HG03039 (cell line): ENCODE results near the gene CNTNAP2.

Source experiments
- ATAC-seq: cut with Tn5 transposase; IDR thresholded peaks from one replicate; pipeline ENCODE4 v1.9.1; 2021; ENCODE audit warnings: mild to moderate bottlenecking, moderate library complexity; ENCODE audit not compliant: unreplicated experiment

Gene CNTNAP2

GRCh38 chr7:148108381-148108780 lies 1991.8 kb downstream of the CNTNAP2 start:
- no peak for ATAC-seq

DNA sequence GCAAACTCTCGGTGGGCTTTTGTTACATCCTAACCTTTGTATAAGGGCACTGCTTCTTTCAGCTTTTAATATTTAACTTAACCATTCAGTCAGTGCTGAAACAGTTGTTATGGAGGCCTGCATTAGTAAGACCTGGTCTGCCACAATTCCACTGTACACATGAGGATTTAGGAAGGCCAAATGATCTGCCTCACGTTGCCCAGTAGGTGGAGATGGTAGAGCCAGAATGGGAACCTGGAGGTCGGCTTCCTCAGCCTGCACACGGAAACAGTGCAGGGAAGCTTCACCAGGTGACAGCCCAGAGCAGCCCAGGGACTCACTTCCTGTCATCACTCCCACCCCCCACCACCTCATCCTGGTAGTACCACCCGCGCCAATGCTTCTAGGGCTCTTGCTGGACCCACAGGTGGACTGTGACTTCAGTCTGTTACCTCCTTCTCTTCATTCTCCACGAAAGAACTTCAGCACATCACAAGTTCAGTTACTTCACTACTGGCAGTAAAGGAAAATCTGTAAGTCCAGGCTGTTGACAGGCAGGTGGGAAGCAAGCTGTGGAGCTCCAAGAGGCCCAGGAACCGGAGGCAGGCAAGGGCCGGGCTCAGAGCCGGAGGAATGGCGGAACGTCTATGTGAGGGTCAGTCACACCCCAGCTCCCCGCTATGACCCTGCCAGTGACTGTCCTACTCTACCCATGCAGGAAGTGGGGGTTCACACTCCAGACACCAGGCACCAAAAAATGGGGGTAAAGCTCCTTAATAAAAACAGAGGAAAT lies 1993.7 kb downstream of the CNTNAP2 start:
- ATAC-seq: no peak

GRCh38 chr7:148114804-148115203 lies 1998.2 kb downstream of the CNTNAP2 start:
- no peak for ATAC-seq

DNA sequence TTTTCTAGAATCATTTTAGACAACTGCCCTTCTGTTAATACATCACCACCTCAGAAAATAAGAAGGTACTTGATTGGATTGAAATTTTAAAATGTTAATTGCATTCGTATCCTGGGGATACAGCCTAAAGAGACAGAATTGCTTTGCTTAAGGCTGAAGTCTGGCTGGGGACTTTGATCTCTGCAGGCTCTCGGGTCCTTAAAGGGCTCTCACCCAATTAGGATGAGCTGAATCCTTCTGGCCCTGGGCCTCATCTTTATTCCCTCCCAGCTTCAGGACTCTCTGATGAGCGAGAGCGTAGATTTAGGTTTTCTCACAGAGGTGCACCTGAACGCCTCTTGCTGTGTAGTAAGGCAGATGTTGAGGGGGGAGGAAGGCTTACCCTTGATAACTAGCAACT lies 1998.7 kb downstream of the CNTNAP2 start:
- no peak for ATAC-seq

DNA sequence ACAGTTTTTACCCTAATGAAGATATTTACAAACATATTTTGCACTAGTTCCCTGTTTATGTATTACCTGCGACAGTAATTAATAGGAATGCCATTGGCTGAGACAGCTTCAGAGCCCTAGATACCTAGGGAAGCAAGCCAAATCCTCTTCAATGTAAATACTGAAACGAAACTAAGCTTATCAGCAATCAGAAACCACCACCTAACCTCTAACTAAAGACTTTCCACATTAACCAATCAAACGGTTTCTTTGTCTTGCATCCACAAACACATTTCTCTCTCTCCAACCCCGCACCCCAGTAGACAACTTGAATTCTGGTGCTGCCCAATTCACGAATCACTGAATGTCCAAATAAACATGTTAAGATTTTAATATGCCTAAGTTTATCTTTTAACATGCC lies 1999.6 kb downstream of the CNTNAP2 start:
- no peak for ATAC-seq

DNA sequence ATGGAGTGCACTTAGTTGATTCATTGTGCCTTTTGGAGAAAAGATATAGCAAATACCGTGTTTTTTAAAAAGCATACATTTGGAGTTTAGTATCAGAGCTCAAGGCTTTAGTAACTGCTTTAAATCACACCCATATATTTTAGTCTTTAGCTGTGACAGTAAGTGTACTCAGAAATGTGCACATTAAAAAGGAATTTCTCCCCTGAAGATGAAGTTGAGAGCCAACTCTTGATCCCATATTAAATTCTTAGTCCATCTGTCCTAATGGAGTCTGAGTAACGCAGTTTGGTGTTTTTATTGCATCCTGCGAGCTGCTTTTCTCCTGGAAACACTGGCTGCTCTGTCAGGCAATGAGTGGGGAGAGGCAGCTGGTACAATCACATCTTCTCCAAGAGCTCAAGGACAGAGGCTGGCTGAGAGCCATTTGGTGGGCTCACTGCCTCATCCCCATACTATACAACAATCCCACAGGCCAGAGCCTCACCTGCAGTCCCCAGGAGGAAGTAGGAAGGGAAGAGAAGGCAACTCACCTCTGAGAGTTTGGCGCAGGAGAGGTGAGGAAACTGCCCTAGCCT lies 2000.3 kb downstream of the CNTNAP2 start:
- no peak for ATAC-seq

GRCh38 chr7:148118371-148118770 lies 2001.8 kb downstream of the CNTNAP2 start:
- no peak for ATAC-seq

DNA sequence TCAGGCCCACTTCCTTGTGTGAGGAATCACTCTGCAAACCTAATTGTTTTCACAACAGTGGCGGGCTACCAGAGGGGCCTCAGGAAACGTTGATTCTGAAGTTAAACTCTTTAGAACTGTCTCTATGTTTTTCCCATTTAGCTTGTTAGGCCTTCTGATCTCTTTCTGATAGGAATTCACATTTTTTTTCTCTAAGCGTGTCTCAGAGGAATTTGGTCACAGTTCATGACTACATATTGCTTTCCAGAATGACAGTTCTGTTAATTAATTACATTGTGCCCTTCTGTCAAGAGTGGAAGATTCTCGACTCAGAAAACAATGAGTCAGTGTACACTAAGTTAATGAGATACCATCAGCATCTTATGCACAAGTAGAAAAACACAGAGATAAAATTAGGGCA lies 2004.8 kb downstream of the CNTNAP2 start:
- ATAC-seq: no peak

- no peak for ATAC-seq
Measured at GRCh38 chr7:148121847-148122246, 2005.2 kb downstream of the CNTNAP2 start.

GRCh38 chr7:148124477-148124876 lies 2007.9 kb downstream of the CNTNAP2 start:
- no peak for ATAC-seq

DNA sequence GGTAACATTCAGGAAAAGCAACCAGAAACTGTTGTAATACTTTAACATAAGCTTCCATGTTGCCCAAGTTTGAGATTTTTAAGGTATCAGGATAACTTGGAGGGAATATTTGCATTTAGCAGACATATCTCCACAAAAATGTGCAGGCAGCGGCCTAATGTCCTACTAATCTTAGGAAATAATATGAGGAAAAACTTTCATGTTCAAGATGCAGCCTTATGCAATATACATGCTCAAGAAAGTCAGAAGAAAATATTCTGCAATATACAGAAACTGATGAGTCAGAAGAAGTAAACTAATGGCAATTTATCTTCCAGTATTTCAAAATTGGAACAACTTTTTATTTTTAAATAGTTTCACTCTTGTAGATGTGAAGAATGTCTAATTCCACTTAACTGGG lies 2010.8 kb downstream of the CNTNAP2 start:
- ATAC-seq: no peak

DNA sequence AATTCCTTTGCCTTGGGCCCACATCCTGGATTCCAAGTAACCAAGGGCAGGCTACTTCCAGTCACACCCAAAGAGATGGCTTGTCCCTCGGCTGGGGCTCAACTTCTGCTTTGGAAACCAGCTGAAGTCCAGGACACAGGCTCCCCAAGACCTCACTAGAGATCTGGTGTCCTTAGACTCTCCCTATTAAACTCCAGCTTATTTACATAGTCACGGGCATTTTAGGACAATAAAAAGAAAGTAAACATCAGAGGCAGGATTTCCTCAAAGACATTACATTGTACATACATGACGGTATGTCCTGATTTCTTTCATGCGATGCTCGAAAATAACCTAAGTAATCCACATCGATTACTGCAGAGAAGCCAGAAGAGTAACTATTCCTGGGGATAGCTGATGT lies 2012.4 kb downstream of the CNTNAP2 start:
- no peak for ATAC-seq

DNA sequence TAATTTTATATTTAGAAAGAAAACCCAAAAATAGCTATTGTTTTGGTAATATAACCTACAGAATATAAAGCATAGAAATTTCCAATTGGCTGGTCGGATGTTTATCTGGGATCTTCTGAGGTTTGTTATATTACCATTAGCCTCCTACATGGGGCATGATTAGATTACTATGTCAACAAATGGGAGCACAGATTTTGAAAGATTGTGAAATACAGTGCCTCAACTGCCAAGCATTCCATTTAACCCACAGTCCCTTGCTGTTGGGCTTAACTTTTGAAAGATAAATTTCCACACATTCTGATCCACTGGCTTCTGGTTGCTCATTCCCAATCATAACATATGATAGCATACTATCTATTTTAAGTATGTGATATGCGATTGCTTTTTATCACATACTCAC lies 2018.5 kb downstream of the CNTNAP2 start:
- ATAC-seq: no peak

DNA sequence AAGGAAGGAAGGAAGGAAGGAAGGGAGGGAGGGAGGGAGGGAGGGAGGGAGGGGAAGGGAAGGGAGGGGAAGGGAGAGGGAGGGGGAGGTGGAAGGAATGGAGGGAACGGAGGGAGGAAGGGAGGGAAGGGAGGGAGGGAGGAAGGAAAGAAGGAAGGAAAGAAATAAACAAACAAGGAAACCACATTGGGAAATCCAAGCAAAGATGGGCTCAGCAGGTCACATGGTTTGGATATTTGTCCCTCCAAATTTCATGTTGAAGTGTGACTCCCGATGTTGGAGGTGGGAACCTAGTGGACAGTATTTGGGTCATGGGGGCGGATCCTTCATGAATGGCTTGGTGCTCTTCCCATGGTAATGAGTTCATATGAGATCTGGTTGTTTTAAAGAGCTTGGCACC lies 2019.4 kb downstream of the CNTNAP2 start:
- ATAC-seq: no peak

DNA sequence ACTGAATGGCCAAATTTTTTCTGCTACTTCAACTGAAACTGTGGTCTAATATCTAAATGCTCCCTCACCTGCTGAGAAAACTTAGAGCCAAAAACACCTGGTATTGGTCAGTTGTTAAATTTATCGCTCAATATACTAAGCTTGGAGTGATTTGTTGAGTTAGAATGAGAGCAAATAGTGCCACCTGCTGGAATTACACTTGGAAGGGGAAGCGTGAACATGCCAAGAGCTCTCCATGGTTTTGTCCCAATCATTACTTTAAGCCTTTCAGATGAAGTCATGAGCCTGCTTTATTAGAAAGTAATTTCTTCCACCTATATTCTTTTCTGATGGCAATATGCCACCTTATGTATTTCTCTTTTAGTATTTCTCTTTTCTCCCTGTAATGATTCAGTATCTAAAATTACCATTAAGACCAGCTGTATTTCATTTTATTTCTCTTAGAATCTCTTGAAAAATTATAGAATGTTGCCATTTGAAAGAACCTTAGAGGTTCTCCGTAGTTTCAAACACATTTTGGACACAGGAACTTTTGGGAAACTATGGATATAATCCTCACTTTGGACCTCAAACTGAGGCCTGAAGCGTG lies 2026.2 kb downstream of the CNTNAP2 start:
- ATAC-seq: no peak

DNA sequence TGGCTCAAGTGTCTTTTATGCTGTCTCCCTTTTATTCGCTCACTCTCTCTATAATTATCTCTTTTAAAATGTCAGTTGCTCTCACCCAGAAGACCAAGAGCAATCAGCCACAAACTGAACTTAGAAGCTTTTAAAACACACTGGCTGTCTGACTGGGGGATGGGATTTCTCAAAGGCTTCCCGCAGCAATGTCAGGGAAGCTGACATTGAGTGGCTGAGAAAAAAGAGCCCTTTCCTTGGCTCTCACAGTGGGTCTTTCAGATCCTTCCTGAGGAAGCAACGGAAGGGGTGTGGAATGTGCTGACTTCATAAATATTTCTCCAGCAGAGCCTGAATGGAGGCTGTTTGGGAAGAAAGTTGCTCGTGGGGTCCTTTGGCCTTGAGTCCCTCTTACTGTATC lies 2028.2 kb downstream of the CNTNAP2 start:
- ATAC-seq: no peak

GRCh38 chr7:148146346-148146745 lies 2029.7 kb downstream of the CNTNAP2 start:
- ATAC-seq: no peak

- no peak for ATAC-seq
Measured at GRCh38 chr7:148147438-148147837, 2030.8 kb downstream of the CNTNAP2 start.

- ATAC-seq: no peak
Measured at GRCh38 chr7:148148456-148148855, 2031.9 kb downstream of the CNTNAP2 start.

DNA sequence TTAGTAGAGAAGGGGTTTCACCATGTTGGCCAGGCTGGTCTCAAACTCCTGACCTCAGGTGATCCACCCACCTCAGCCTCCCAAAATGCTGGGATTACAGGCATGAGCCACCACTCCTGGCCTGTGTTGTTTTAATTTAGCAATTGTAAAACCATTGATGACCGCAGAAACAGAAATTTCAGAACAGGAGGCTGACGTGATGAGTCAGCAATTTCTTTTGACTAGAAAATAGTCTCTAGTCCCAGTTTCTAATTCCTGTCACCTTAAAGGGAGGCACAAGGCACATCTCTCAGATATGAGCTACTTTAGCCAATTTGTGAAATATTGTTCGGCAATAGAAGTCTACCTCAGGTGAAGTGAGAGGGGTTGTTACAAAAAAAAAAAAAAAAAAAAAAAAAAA lies 2033.1 kb downstream of the CNTNAP2 start:
- ATAC-seq: no peak

GRCh38 chr7:148151778-148152177 lies 2035.2 kb downstream of the CNTNAP2 start:
- ATAC-seq: no peak

- no peak for ATAC-seq
Measured at GRCh38 chr7:148153616-148154284, 2037.1 kb downstream of the CNTNAP2 start.
